Measurements from ENCODE around the gene NEGR1. TPM values are rescaled to one million over a fixed set of nuclear protein-coding genes. Genes with fewer than 3 reads are reported as not detected.

Gene NEGR1
- total and polyA plus RNA-seq, 7 experiments from 2014 or later = 0.08 to 1.2 TPM; not detected in 5

- intact Hi-C loops (cut with micrococcal nuclease) = no loop called here
- Mint-ChIP-seq H3K4me3 (no peak overlapping the region), H3K27me3 (no peaks in the 10 kb centered on the region), H3K27ac (no peak overlapping the region), H3K9me3 (peaks cover 0 to 8% (median 0%) of the 10 kb centered on the region in 11 donors), H3K36me3 (no peaks in the 10 kb centered on the region), H3K4me1 (no peaks in the 10 kb centered on the region)
- H3K4me1 ChIP-seq (ENCODE audit: control insufficient read depth in 2 of 2, insufficient read depth in 2 of 2, low read length in 2 of 2) = no peaks in the 10 kb centered on the region
- H3K9me3 ChIP-seq (ENCODE audit: control insufficient read depth in 2 of 3, low read length in 3 of 3) = no peaks in the 10 kb centered on the region
- no peak for DNase-seq
- ChIA-PET POLR2A (no interaction called here), CTCF (no interaction called here)
- no peak overlapping the region for H3K4me3 ChIP-seq (ENCODE audit: low read length)
- H3K36me3 ChIP-seq (ENCODE audit: control insufficient read depth in 2 of 3, insufficient read depth in 3 of 3, low read length in 3 of 3) = no peaks in the 10 kb centered on the region
- ATAC-seq = no peak
- H3K27me3 ChIP-seq (ENCODE audit: control insufficient read depth in 2 of 2, insufficient read depth in 2 of 2, low read length in 2 of 2) = no peaks in the 10 kb centered on the region
- H3K27ac ChIP-seq (ENCODE audit: low read depth, low read length) = no peak overlapping the region
These were observed 637.3 kb downstream of the NEGR1 start for GRCh38 chr1:71645015-71645414.

- Mint-ChIP-seq H3K27ac (no peak overlapping the region), H3K4me1 (no peaks in the 10 kb centered on the region), H3K36me3 (no peaks in the 10 kb centered on the region), H3K4me3 (no peak overlapping the region), H3K9me3 (peaks cover 0 to 3% (median 0%) of the 10 kb centered on the region in 11 donors), H3K27me3 (no peaks in the 10 kb centered on the region)
- intact Hi-C loops (cut with micrococcal nuclease) = no loop called here
- Histone ChIP-seq H3K27ac (ENCODE audit: low read depth, low read length) (no peak overlapping the region), H3K4me1 (ENCODE audit: control insufficient read depth in 2 of 2, insufficient read depth in 2 of 2, low read length in 2 of 2) (no peaks in the 10 kb centered on the region), H3K27me3 (ENCODE audit: control insufficient read depth in 2 of 2, insufficient read depth in 2 of 2, low read length in 2 of 2) (no peaks in the 10 kb centered on the region), H3K4me3 (ENCODE audit: low read length) (no peak overlapping the region), H3K9me3 (ENCODE audit: control insufficient read depth in 2 of 3, low read length in 3 of 3) (no peaks in the 10 kb centered on the region), H3K36me3 (ENCODE audit: control insufficient read depth in 2 of 3, insufficient read depth in 3 of 3, low read length in 3 of 3) (no peaks in the 10 kb centered on the region)
- CTCF ChIA-PET = no interaction called here
- no peak for ATAC-seq
- POLR2A ChIA-PET = no interaction called here
- no peak for DNase-seq
These were observed 640.4 kb downstream of the NEGR1 start for GRCh38 chr1:71641903-71642302.

GRCh38 chr1:71640998-71641397, 641.3 kb downstream of the NEGR1 start:
- Mint-ChIP-seq H3K27ac (no peak overlapping the region), H3K4me3 (no peak overlapping the region), H3K36me3 (no peaks in the 10 kb centered on the region), H3K27me3 (no peaks in the 10 kb centered on the region), H3K9me3 (peaks cover 0 to 3% (median 0%) of the 10 kb centered on the region in 11 donors), H3K4me1 (no peaks in the 10 kb centered on the region)
- no peaks in the 10 kb centered on the region for H3K9me3 ChIP-seq (ENCODE audit: control insufficient read depth in 2 of 3, low read length in 3 of 3)
- intact Hi-C loops (cut with micrococcal nuclease) = no loop called here
- no peak for DNase-seq
- no peaks in the 10 kb centered on the region for H3K36me3 ChIP-seq (ENCODE audit: control insufficient read depth in 2 of 3, insufficient read depth in 3 of 3, low read length in 3 of 3)
- H3K4me3 ChIP-seq (ENCODE audit: low read length) = no peak overlapping the region
- H3K4me1 ChIP-seq (ENCODE audit: control insufficient read depth in 2 of 2, insufficient read depth in 2 of 2, low read length in 2 of 2) = no peaks in the 10 kb centered on the region
- H3K27me3 ChIP-seq (ENCODE audit: control insufficient read depth in 2 of 2, insufficient read depth in 2 of 2, low read length in 2 of 2) = no peaks in the 10 kb centered on the region
- POLR2A ChIA-PET = no interaction called here
- no peak for ATAC-seq
- H3K27ac ChIP-seq (ENCODE audit: low read depth, low read length) = no peak overlapping the region
- CTCF ChIA-PET = no interaction called here

- Mint-ChIP-seq H3K4me3 (no peak overlapping the region), H3K27me3 (no peaks in the 10 kb centered on the region), H3K27ac (no peak overlapping the region), H3K36me3 (no peaks in the 10 kb centered on the region), H3K9me3 (peaks cover 0 to 8% (median 0%) of the 10 kb centered on the region in 11 donors), H3K4me1 (no peaks in the 10 kb centered on the region)
- ATAC-seq (no peak), DNase-seq (no peak)
- H3K36me3 ChIP-seq (ENCODE audit: control insufficient read depth in 2 of 3, insufficient read depth in 3 of 3, low read length in 3 of 3) = no peaks in the 10 kb centered on the region
- H3K27ac ChIP-seq (ENCODE audit: low read depth, low read length) = no peak overlapping the region
- H3K4me3 ChIP-seq (ENCODE audit: low read length) = no peak overlapping the region
- intact Hi-C loops (cut with micrococcal nuclease) = no loop called here
- H3K4me1 ChIP-seq (ENCODE audit: control insufficient read depth in 2 of 2, insufficient read depth in 2 of 2, low read length in 2 of 2) = no peaks in the 10 kb centered on the region
- ChIA-PET POLR2A (no interaction called here), CTCF (no interaction called here)
- no peaks in the 10 kb centered on the region for H3K9me3 ChIP-seq (ENCODE audit: control insufficient read depth in 2 of 3, low read length in 3 of 3)
- no peaks in the 10 kb centered on the region for H3K27me3 ChIP-seq (ENCODE audit: control insufficient read depth in 2 of 2, insufficient read depth in 2 of 2, low read length in 2 of 2)
These were observed 642.2 kb downstream of the NEGR1 start for GRCh38 chr1:71640116-71640515.

- H3K27ac ChIP-seq (ENCODE audit: low read depth, low read length) = no peak overlapping the region
- no peaks in the 10 kb centered on the region for H3K36me3 Mint-ChIP-seq
- H3K4me3 ChIP-seq (ENCODE audit: low read length) = no peak overlapping the region
- no peaks in the 10 kb centered on the region for H3K36me3 ChIP-seq (ENCODE audit: control insufficient read depth in 2 of 3, insufficient read depth in 3 of 3, low read length in 3 of 3)
- H3K27ac Mint-ChIP-seq = no peak overlapping the region
- H3K9me3 ChIP-seq (ENCODE audit: control insufficient read depth in 2 of 3, low read length in 3 of 3) = no peaks in the 10 kb centered on the region
- ChIA-PET POLR2A (no interaction called here), CTCF (no interaction called here)
- ATAC-seq = no peak
- H3K4me1 Mint-ChIP-seq = no peaks in the 10 kb centered on the region
- no peaks in the 10 kb centered on the region for H3K27me3 Mint-ChIP-seq
- no peak for DNase-seq
- no peaks in the 10 kb centered on the region for H3K27me3 ChIP-seq (ENCODE audit: control insufficient read depth in 2 of 2, insufficient read depth in 2 of 2, low read length in 2 of 2)
- peaks cover 0 to 12% (median 0%) of the 10 kb centered on the region in 11 donors for H3K9me3 Mint-ChIP-seq
- H3K4me1 ChIP-seq (ENCODE audit: control insufficient read depth in 2 of 2, insufficient read depth in 2 of 2, low read length in 2 of 2) = no peaks in the 10 kb centered on the region
- intact Hi-C loops (cut with micrococcal nuclease) = no loop called here
- no peak overlapping the region for H3K4me3 Mint-ChIP-seq
These were observed 644.1 kb downstream of the NEGR1 start for GRCh38 chr1:71638081-71638766.

- H3K4me3 Mint-ChIP-seq = no peak overlapping the region
- ATAC-seq = no peak
These were observed 646.8 kb downstream of the NEGR1 start for GRCh38 chr1:71635568-71635967.

GRCh38 chr1:71634159-71634558, 648.2 kb downstream of the NEGR1 start:
- ATAC-seq (no peak), DNase-seq (no peak)
- ChIA-PET POLR2A (no interaction called here), CTCF (no interaction called here)
- Mint-ChIP-seq H3K36me3 (no peaks in the 10 kb centered on the region), H3K27ac (no peak overlapping the region), H3K4me3 (no peak overlapping the region), H3K4me1 (no peaks in the 10 kb centered on the region), H3K9me3 (peaks cover 0 to 10% (median 0%) of the 10 kb centered on the region in 11 donors), H3K27me3 (no peaks in the 10 kb centered on the region)
- intact Hi-C loops (cut with micrococcal nuclease) = no loop called here
- H3K9me3 ChIP-seq (ENCODE audit: control insufficient read depth in 2 of 3, low read length in 3 of 3) = no peaks in the 10 kb centered on the region
- H3K4me1 ChIP-seq (ENCODE audit: control insufficient read depth in 2 of 2, insufficient read depth in 2 of 2, low read length in 2 of 2) = no peaks in the 10 kb centered on the region
- H3K36me3 ChIP-seq (ENCODE audit: control insufficient read depth in 2 of 3, insufficient read depth in 3 of 3, low read length in 3 of 3) = no peaks in the 10 kb centered on the region
- no peaks in the 10 kb centered on the region for H3K27me3 ChIP-seq (ENCODE audit: control insufficient read depth in 2 of 2, insufficient read depth in 2 of 2, low read length in 2 of 2)
- no peak overlapping the region for H3K27ac ChIP-seq (ENCODE audit: low read depth, low read length)
- H3K4me3 ChIP-seq (ENCODE audit: low read length) = no peak overlapping the region

More at GRCh38 chr1:71635568-71635967, 646.8 kb downstream of the NEGR1 start:
- Mint-ChIP-seq H3K27me3 (no peaks in the 10 kb centered on the region), H3K9me3 (peaks cover 0 to 10% (median 0%) of the 10 kb centered on the region in 11 donors), H3K36me3 (no peaks in the 10 kb centered on the region), H3K27ac (no peak overlapping the region), H3K4me1 (no peaks in the 10 kb centered on the region)
- H3K36me3 ChIP-seq (ENCODE audit: control insufficient read depth in 2 of 3, insufficient read depth in 3 of 3, low read length in 3 of 3) = no peaks in the 10 kb centered on the region
- H3K27ac ChIP-seq (ENCODE audit: low read depth, low read length) = no peak overlapping the region
- intact Hi-C loops (cut with micrococcal nuclease) = no loop called here
- no peak overlapping the region for H3K4me3 ChIP-seq (ENCODE audit: low read length)
- CTCF ChIA-PET = no interaction called here
- H3K27me3 ChIP-seq (ENCODE audit: control insufficient read depth in 2 of 2, insufficient read depth in 2 of 2, low read length in 2 of 2) = no peaks in the 10 kb centered on the region
- DNase-seq = no peak
- H3K9me3 ChIP-seq (ENCODE audit: control insufficient read depth in 2 of 3, low read length in 3 of 3) = no peaks in the 10 kb centered on the region
- no peaks in the 10 kb centered on the region for H3K4me1 ChIP-seq (ENCODE audit: control insufficient read depth in 2 of 2, insufficient read depth in 2 of 2, low read length in 2 of 2)
- POLR2A ChIA-PET = no interaction called here

Data from naive thymus-derived CD4-positive, alpha-beta T cell (primary cell).